Smooth muscle cell (in vitro differentiated cells): ENCODE data around the gene CTBP2. TPM values are rescaled to one million over a fixed set of nuclear protein-coding genes. Genes with fewer than 3 reads are reported as not detected.

ENCODE experiments used
- DNase-seq: peaks from one replicate; lab custom pipeline; 2025; ENCODE audit not compliant: unreplicated experiment; lab: John Stamatoyannopoulos, UW
- H2AFZ ChIP-seq: fragments of 200-600 bp; sonication (generic); 2 replicates; pipeline ENCODE4 v1.6.0; 2016; ENCODE audit warnings: antibody characterized with exemption, low read depth, mild to moderate bottlenecking
- H3F3A ChIP-seq: fragments of 200-600 bp; sonication (generic); 2 replicates; pipeline ENCODE4 v1.6.0; 2017; ENCODE audit warnings: antibody characterized with exemption, low read depth
- H3K27ac ChIP-seq: fragments of 200-600 bp; sonication (generic); 2 replicates; pipeline ENCODE4 v1.5.1; 2016; ENCODE audit warnings: low read depth, mild to moderate bottlenecking
- H3K27me3 ChIP-seq: fragments of 200-600 bp; sonication (generic); 2 replicates; pipeline ENCODE4 v1.6.1; 2016; ENCODE audit warnings: low read depth, mild to moderate bottlenecking
- H3K36me3 ChIP-seq: fragments of 200-600 bp; sonication (generic); 2 replicates; pipeline ENCODE4 v1.5.1; 2016; ENCODE audit warnings: low read depth
- H3K4me1 ChIP-seq: fragments of 200-600 bp; sonication (generic); 2 replicates; pipeline ENCODE4 v1.5.1; 2016; ENCODE audit warnings: low read depth
- H3K4me2 ChIP-seq: fragments of 200-600 bp; sonication (generic); 2 replicates; pipeline ENCODE4 v1.6.0; 2016; ENCODE audit warnings: mild to moderate bottlenecking
- H3K4me3 ChIP-seq: fragments of 200-600 bp; sonication (generic); 2 replicates; pipeline ENCODE4 v1.5.1; 2016; ENCODE audit warnings: mild to moderate bottlenecking
- H3K79me2 ChIP-seq: fragments of 200-600 bp; sonication (generic); 2 replicates; pipeline ENCODE4 v1.6.0; 2016; ENCODE audit warnings: low read depth, mild to moderate bottlenecking
- H3K9ac ChIP-seq: fragments of 200-600 bp; sonication (generic); 2 replicates; pipeline ENCODE4 v1.6.0; 2016; ENCODE audit warnings: low read depth
- H3K9me3 ChIP-seq: fragments of 200-600 bp; sonication (generic); replicated peaks from 2 replicates; pipeline ENCODE4 v1.5.1; 2016; ENCODE audit warnings: low read depth
- H4K20me1 ChIP-seq: fragments of 200-600 bp; sonication (generic); 2 replicates; pipeline ENCODE4 v1.6.0; 2016; ENCODE audit warnings: low read depth
- WGBS: methylation state at CpG from one replicate; pipeline ENCODE4 v1.1.7; 2016; ENCODE audit warnings: low lambda C conversion rate; 5-methylcytosine and 5-hydroxymethylcytosine counted together
- polyA plus RNA-seq: library from polyadenylated mRNA; unstranded; fragments of >200 nt; fragmentation: Nextera tagmentation; extraction: Ambion mirVana; gene quantifications from 2 replicates; pipeline ENCODE4 v1.2.1, GENCODE V29; 2016
- total RNA-seq: library from RNA; depleted of rRNA; stranded (reverse); fragments of >200 nt; gene quantifications from 2 replicates; pipeline ENCODE4 v1.2.3, GENCODE V29; 2014
- TF ChIP-seq, protein P1 (sequence below): fragments of 200-600 bp; sonication (generic); IDR thresholded peaks from 2 replicates; pipeline ENCODE4 v1.5.1; 2017; ENCODE audit warnings: borderline replicate concordance, mild to moderate bottlenecking, antibody characterized with exemption; ENCODE audit not compliant: insufficient read depth, poor library complexity, severe bottlenecking

Gene CTBP2
- total and polyA plus RNA-seq, 2 experiments from 2014 or later, result 49.9 to 69.5 TPM

DNA sequence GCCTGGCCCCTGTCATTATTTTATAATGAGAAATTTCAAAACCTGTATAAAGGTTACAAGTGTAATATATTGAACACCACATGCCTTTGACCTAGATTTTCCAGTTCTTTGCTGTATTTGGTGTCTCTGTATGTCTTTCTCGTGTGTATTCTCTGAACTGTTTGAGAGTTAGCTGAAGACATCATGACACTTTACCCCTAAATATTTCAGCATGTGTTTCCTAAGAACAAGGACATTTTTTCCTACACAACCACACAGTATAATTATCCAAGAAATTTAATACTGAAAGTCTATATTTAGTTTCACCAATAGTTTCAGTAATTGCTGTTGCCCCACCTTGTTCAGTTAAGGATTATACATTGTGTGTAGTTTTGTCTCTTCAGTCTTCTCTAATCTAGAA is 203.6 kb downstream of the CTBP2 start:
- no peak for DNase-seq
- H3F3A ChIP-seq, result no peaks in the 10 kb centered on the region
- no peaks in the 10 kb centered on the region for H3K27me3 ChIP-seq
- 86% methylated on average over 1 of the region's 1 CpG for WGBS
- H4K20me1 ChIP-seq, result peaks cover 100% of the 10 kb centered on the region
- TF ChIP-seq, protein P1, sequence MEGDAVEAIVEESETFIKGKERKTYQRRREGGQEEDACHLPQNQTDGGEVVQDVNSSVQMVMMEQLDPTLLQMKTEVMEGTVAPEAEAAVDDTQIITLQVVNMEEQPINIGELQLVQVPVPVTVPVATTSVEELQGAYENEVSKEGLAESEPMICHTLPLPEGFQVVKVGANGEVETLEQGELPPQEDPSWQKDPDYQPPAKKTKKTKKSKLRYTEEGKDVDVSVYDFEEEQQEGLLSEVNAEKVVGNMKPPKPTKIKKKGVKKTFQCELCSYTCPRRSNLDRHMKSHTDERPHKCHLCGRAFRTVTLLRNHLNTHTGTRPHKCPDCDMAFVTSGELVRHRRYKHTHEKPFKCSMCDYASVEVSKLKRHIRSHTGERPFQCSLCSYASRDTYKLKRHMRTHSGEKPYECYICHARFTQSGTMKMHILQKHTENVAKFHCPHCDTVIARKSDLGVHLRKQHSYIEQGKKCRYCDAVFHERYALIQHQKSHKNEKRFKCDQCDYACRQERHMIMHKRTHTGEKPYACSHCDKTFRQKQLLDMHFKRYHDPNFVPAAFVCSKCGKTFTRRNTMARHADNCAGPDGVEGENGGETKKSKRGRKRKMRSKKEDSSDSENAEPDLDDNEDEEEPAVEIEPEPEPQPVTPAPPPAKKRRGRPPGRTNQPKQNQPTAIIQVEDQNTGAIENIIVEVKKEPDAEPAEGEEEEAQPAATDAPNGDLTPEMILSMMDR, result no peak
- H2AFZ ChIP-seq, result no peak overlapping the region
- H3K79me2 ChIP-seq, result peaks cover 98% of the 10 kb centered on the region
- no peak overlapping the region for H3K9ac ChIP-seq
- no peak overlapping the region for H3K27ac ChIP-seq
- no peaks in the 10 kb centered on the region for H3K36me3 ChIP-seq
- no peaks in the 10 kb centered on the region for H3K9me3 ChIP-seq
- no peak overlapping the region for H3K4me3 ChIP-seq
- no peaks in the 10 kb centered on the region for H3K4me1 ChIP-seq
- H3K4me2 ChIP-seq, result no peak overlapping the region

- Histone ChIP-seq H3K4me3 (no peak overlapping the region), H4K20me1 (peaks cover 100% of the 10 kb centered on the region), H2AFZ (no peak overlapping the region), H3K9ac (no peak overlapping the region), H3K4me1 (no peaks in the 10 kb centered on the region), H3K9me3 (no peaks in the 10 kb centered on the region), H3K36me3 (no peaks in the 10 kb centered on the region), H3K79me2 (peaks cover 98% of the 10 kb centered on the region), H3K27me3 (no peaks in the 10 kb centered on the region), H3K27ac (no peak overlapping the region), H3K4me2 (no peak overlapping the region), H3F3A (no peaks in the 10 kb centered on the region)
- 96% methylated on average over 10 of the region's 10 CpGs for WGBS
- no peak for DNase-seq
- TF ChIP-seq, protein P1, result no peak
Observed at GRCh38 chr10:124955868-124956267, 204.5 kb downstream of the CTBP2 start.

DNA sequence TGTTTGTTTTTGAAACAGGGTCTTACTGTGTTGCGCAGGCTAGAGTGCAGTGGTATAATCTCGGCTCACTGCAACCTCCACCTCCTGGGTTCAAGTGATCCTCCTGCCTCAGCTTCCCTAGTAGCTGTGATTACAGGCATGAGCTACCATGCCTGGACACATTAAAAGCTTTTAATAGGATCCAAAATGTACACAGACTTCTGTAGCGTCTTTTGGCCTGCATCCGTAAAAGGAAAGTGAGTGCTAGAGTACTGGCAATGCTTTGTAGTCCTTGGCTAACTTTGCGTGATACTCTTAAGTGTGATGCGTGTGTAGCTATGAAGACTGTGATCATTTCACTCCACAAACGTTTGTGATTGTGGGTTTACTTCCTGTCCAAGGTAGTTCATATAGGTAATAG is 205.1 kb downstream of the CTBP2 start:
- H3K4me2 ChIP-seq, result no peak overlapping the region
- no peak overlapping the region for H2AFZ ChIP-seq
- no peaks in the 10 kb centered on the region for H3K27me3 ChIP-seq
- H4K20me1 ChIP-seq, result peaks cover 100% of the 10 kb centered on the region
- no peaks in the 10 kb centered on the region for H3K9me3 ChIP-seq
- H3K9ac ChIP-seq, result no peak overlapping the region
- no peaks in the 10 kb centered on the region for H3F3A ChIP-seq
- no peak overlapping the region for H3K4me3 ChIP-seq
- DNase-seq, result no peak
- H3K36me3 ChIP-seq, result no peaks in the 10 kb centered on the region
- peaks cover 98% of the 10 kb centered on the region for H3K79me2 ChIP-seq
- H3K27ac ChIP-seq, result no peak overlapping the region
- no peaks in the 10 kb centered on the region for H3K4me1 ChIP-seq
- 91% methylated on average over 7 of the region's 7 CpGs for WGBS
- TF ChIP-seq, protein P1, result no peak

DNA sequence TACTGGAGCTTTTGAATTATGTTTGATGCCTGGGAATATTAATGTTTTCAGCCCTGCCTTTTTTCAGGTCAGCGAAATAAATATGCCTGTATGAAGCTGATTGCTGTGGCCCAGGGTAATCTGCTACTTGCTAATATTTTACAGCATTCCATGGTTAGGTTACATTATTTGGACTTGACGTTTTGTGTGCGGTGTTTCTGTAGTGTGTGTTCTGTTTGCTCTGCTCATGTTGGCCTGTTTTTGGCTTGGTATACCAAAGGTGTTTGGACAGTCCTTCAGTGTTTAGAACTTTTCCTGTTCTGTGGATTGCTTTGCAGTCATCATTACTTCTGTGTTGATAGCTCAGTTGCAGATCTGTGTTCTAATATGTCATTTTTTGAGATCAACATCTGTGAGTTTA is 206.9 kb downstream of the CTBP2 start:
- TF ChIP-seq, protein P1, result no peak
- no peak overlapping the region for H3K27ac ChIP-seq
- H3K4me3 ChIP-seq, result no peak overlapping the region
- peaks cover 96% of the 10 kb centered on the region for H3K79me2 ChIP-seq
- no peak overlapping the region for H3K9ac ChIP-seq
- 93% methylated on average over 3 of the region's 3 CpGs for WGBS
- H3K4me2 ChIP-seq, result no peak overlapping the region
- H3K9me3 ChIP-seq, result no peaks in the 10 kb centered on the region
- no peaks in the 10 kb centered on the region for H3F3A ChIP-seq
- H4K20me1 ChIP-seq, result peaks cover 100% of the 10 kb centered on the region
- no peak overlapping the region for H2AFZ ChIP-seq
- H3K4me1 ChIP-seq, result no peaks in the 10 kb centered on the region
- no peaks in the 10 kb centered on the region for H3K27me3 ChIP-seq
- no peaks in the 10 kb centered on the region for H3K36me3 ChIP-seq
- DNase-seq, result no peak
